ENCODE results near the gene PCDHGA8. TPM values are rescaled to one million over a fixed set of nuclear protein-coding genes. Genes with fewer than 3 reads are reported as not detected.

The PCDHGA8 gene
- total and polyA plus RNA-seq, 4 donors = 0.02 to 0.75 (median 0.13) TPM

- no peak within 1 kb of the TSS for H3K27ac ChIP-seq (ENCODE audit: low read depth in 1 of 2, low read length in 2 of 2)
- peaks cover 44 to 78% (median 57%) of the 10 kb centered on the region in 4 donors for H3K9me3 ChIP-seq (ENCODE audit: control insufficient read depth in 4 of 4, low read length in 3 of 4)
- TF ChIP-seq RAD21 (IDR thresholded peaks at IDR 0.05) = peak; percentile 50 to 60
- peak; percentile 16 for TF ChIP-seq CTCF (IDR thresholded peaks at IDR 0.05; ENCODE audit: low read depth, low read length, missing input control)
- no peak for TF ChIP-seq HNF4G (IDR thresholded peaks at IDR 0.05)
- no peak for DNase-seq (ENCODE audit: low spot score)
- H3K27me3 ChIP-seq (ENCODE audit: control insufficient read depth in 4 of 4, insufficient read depth in 4 of 4, low read length in 3 of 4) = peaks cover 0 to 5% (median 1%) of the 10 kb centered on the region in 4 donors
- H3K4me3 ChIP-seq (ENCODE audit: low read depth in 1 of 3, low read length in 3 of 3) = peak within 1 kb of the TSS; percentile 6 to 62 (median 61)
- no peak within 1 kb of the TSS for H3K9ac ChIP-seq (ENCODE audit: low read depth in 1 of 2, low read length in 2 of 2)
- H3K36me3 ChIP-seq (ENCODE audit: control insufficient read depth in 4 of 4, insufficient read depth in 3 of 4, low read depth in 1 of 4, low read length in 3 of 4) = no peaks in the 10 kb centered on the region
- WGBS = 15% methylated on average over 32 of the region's 32 CpGs
- H3K4me1 ChIP-seq (ENCODE audit: control insufficient read depth in 4 of 4, insufficient read depth in 4 of 4, low read length in 3 of 4) = no peaks in the 10 kb centered on the region
These were observed 22.2 kb upstream of the PCDHGA8 start, which contains the start of gene PCDHGB3 for GRCh38 chr5:141369994-141370848. Gene PCDHGB3, plus strand, starts transcription at chr5:141370242. Its CDS starts 153 bp downstream, at chr5:141370395.

- no peak for TF ChIP-seq FOXA1 (IDR thresholded peaks at IDR 0.05)
- TF ChIP-seq ATF3 (IDR thresholded peaks at IDR 0.05) = no peak
- TF ChIP-seq MAX (IDR thresholded peaks at IDR 0.05) = no peak
- TF ChIP-seq JUND (IDR thresholded peaks at IDR 0.05) = no peak
- no peak for TF ChIP-seq HNF4G (IDR thresholded peaks at IDR 0.05)
- no peak for TF ChIP-seq CTCF (IDR thresholded peaks at IDR 0.05; ENCODE audit: low read depth, low read length, missing input control)
- no peak for TF ChIP-seq HNF4A (conservative IDR thresholded peaks at IDR 0.05)
- no peak for TF ChIP-seq SP1 (IDR thresholded peaks at IDR 0.05)
- Histone ChIP-seq H3K36me3 (ENCODE audit: control insufficient read depth in 4 of 4, insufficient read depth in 3 of 4, low read depth in 1 of 4, low read length in 3 of 4) (no peaks in the 10 kb centered on the region), H3K9me3 (ENCODE audit: control insufficient read depth in 4 of 4, low read length in 3 of 4) (peaks cover 35 to 73% (median 53%) of the 10 kb centered on the region in 4 donors), H3K27me3 (ENCODE audit: control insufficient read depth in 4 of 4, insufficient read depth in 4 of 4, low read length in 3 of 4) (peaks cover 0 to 5% (median 0%) of the 10 kb centered on the region in 4 donors), H3K27ac (ENCODE audit: low read depth in 1 of 2, low read length in 2 of 2) (no peak overlapping the region), H3K9ac (ENCODE audit: low read depth in 1 of 2, low read length in 2 of 2) (no peak overlapping the region), H3K4me1 (ENCODE audit: control insufficient read depth in 4 of 4, insufficient read depth in 4 of 4, low read length in 3 of 4) (no peaks in the 10 kb centered on the region), H3K4me3 (ENCODE audit: low read depth in 1 of 3, low read length in 3 of 3) (peak overlapping the region in 2 of 3 donors; percentile 44 to 50)
- DNase-seq (ENCODE audit: low spot score) = no peak
- WGBS = 30% methylated on average over 69 of the region's 69 CpGs
These were observed 20.6 kb upstream of the PCDHGA8 start for GRCh38 chr5:141371572-141372475.

All from liver (tissue), 9 donors.